ENCODE measurements around the gene RELL1.

The RELL1 gene

GRCh38 chr4:37693450-37694190, 7.4 kb upstream of the RELL1 start:
- no peaks in the 10 kb centered on the region for H3K79me2 ChIP-seq (ENCODE audit: control insufficient read depth, insufficient read depth, low read length, unreplicated experiment)
- H2AFZ ChIP-seq (ENCODE audit: low read length, unreplicated experiment) = peak overlapping the region; percentile 1
- no peaks in the 10 kb centered on the region for H3K27me3 ChIP-seq (ENCODE audit: insufficient read depth, low read length)
- H3K27ac ChIP-seq (ENCODE audit: low read depth, low read length) = peak overlapping the region; percentile 67
- no peaks in the 10 kb centered on the region for H3K36me3 ChIP-seq (ENCODE audit: insufficient read depth, low read length)
- no peak overlapping the region for H3K4me3 ChIP-seq (ENCODE audit: low read depth, low read length)
- peaks cover 18% of the 10 kb centered on the region for H3K4me1 ChIP-seq (ENCODE audit: control insufficient read depth, insufficient read depth, low read length, unreplicated experiment)

GRCh38 chr4:37693030-37693429, 6.9 kb upstream of the RELL1 start:
- H3K27ac ChIP-seq (ENCODE audit: low read depth, low read length) = peak overlapping the region; percentile 67
- no peaks in the 10 kb centered on the region for H3K79me2 ChIP-seq (ENCODE audit: control insufficient read depth, insufficient read depth, low read length, unreplicated experiment)
- H3K36me3 ChIP-seq (ENCODE audit: insufficient read depth, low read length) = no peaks in the 10 kb centered on the region
- H3K4me3 ChIP-seq (ENCODE audit: low read depth, low read length) = no peak overlapping the region
- peaks cover 18% of the 10 kb centered on the region for H3K4me1 ChIP-seq (ENCODE audit: control insufficient read depth, insufficient read depth, low read length, unreplicated experiment)
- no peaks in the 10 kb centered on the region for H3K27me3 ChIP-seq (ENCODE audit: insufficient read depth, low read length)
- no peak overlapping the region for H2AFZ ChIP-seq (ENCODE audit: low read length, unreplicated experiment)

GRCh38 chr4:37690976-37691375, 4.8 kb upstream of the RELL1 start:
- peaks cover 24% of the 10 kb centered on the region for H3K4me1 ChIP-seq (ENCODE audit: control insufficient read depth, insufficient read depth, low read length, unreplicated experiment)
- H3K27ac ChIP-seq (ENCODE audit: low read depth, low read length) = no peak overlapping the region
- H2AFZ ChIP-seq (ENCODE audit: low read length, unreplicated experiment) = no peak overlapping the region
- no peak overlapping the region for H3K4me3 ChIP-seq (ENCODE audit: low read depth, low read length)
- H3K79me2 ChIP-seq (ENCODE audit: control insufficient read depth, insufficient read depth, low read length, unreplicated experiment) = no peaks in the 10 kb centered on the region
- H3K36me3 ChIP-seq (ENCODE audit: insufficient read depth, low read length) = no peaks in the 10 kb centered on the region
- H3K27me3 ChIP-seq (ENCODE audit: insufficient read depth, low read length) = no peaks in the 10 kb centered on the region

- Histone ChIP-seq H3K27ac (ENCODE audit: low read depth, low read length) (no peak overlapping the region), H3K4me3 (ENCODE audit: low read depth, low read length) (no peak overlapping the region), H3K79me2 (ENCODE audit: control insufficient read depth, insufficient read depth, low read length, unreplicated experiment) (peaks cover 12% of the 10 kb centered on the region), H2AFZ (ENCODE audit: low read length, unreplicated experiment) (no peak overlapping the region), H3K4me1 (ENCODE audit: control insufficient read depth, insufficient read depth, low read length, unreplicated experiment) (peaks cover 27% of the 10 kb centered on the region), H3K36me3 (ENCODE audit: insufficient read depth, low read length) (no peaks in the 10 kb centered on the region), H3K27me3 (ENCODE audit: insufficient read depth, low read length) (no peaks in the 10 kb centered on the region)
Measured at GRCh38 chr4:37689353-37690095, 3.3 kb upstream of the RELL1 start.

GRCh38 chr4:37687681-37688080, 1.5 kb upstream of the RELL1 start:
- no peaks in the 10 kb centered on the region for H3K27me3 ChIP-seq (ENCODE audit: insufficient read depth, low read length)
- no peaks in the 10 kb centered on the region for H3K36me3 ChIP-seq (ENCODE audit: insufficient read depth, low read length)
- no peak overlapping the region for H3K27ac ChIP-seq (ENCODE audit: low read depth, low read length)
- peaks cover 15% of the 10 kb centered on the region for H3K4me1 ChIP-seq (ENCODE audit: control insufficient read depth, insufficient read depth, low read length, unreplicated experiment)
- H3K79me2 ChIP-seq (ENCODE audit: control insufficient read depth, insufficient read depth, low read length, unreplicated experiment) = peaks cover 17% of the 10 kb centered on the region
- H2AFZ ChIP-seq (ENCODE audit: low read length, unreplicated experiment) = no peak overlapping the region
- no peak overlapping the region for H3K4me3 ChIP-seq (ENCODE audit: low read depth, low read length)

GRCh38 chr4:37687194-37687562, 1.0 kb upstream of the RELL1 start:
- Histone ChIP-seq H3K27ac (ENCODE audit: low read depth, low read length) (0 out of 2 replicates have a peak overlapping the region, but pooled peaks have one; percentile 25), H3K4me3 (ENCODE audit: low read depth, low read length) (peak overlapping the region; percentile 91), H3K79me2 (ENCODE audit: control insufficient read depth, insufficient read depth, low read length, unreplicated experiment) (peaks cover 17% of the 10 kb centered on the region), H3K27me3 (ENCODE audit: insufficient read depth, low read length) (no peaks in the 10 kb centered on the region), H2AFZ (ENCODE audit: low read length, unreplicated experiment) (peak overlapping the region; percentile 4), H3K4me1 (ENCODE audit: control insufficient read depth, insufficient read depth, low read length, unreplicated experiment) (peaks cover 15% of the 10 kb centered on the region), H3K36me3 (ENCODE audit: insufficient read depth, low read length) (no peaks in the 10 kb centered on the region)

GRCh38 chr4:37685823-37686372, 278 bp downstream of the RELL1 start:
- Histone ChIP-seq H3K27me3 (ENCODE audit: insufficient read depth, low read length) (no peaks in the 10 kb centered on the region), H3K36me3 (ENCODE audit: insufficient read depth, low read length) (no peaks in the 10 kb centered on the region), H3K79me2 (ENCODE audit: control insufficient read depth, insufficient read depth, low read length, unreplicated experiment) (peaks cover 17% of the 10 kb centered on the region), H2AFZ (ENCODE audit: low read length, unreplicated experiment) (peak overlapping the region; percentile 72), H3K4me3 (ENCODE audit: low read depth, low read length) (peak overlapping the region; percentile 91), H3K27ac (ENCODE audit: low read depth, low read length) (peak overlapping the region; percentile 76), H3K4me1 (ENCODE audit: control insufficient read depth, insufficient read depth, low read length, unreplicated experiment) (peaks cover 15% of the 10 kb centered on the region)

- Histone ChIP-seq H3K27ac (ENCODE audit: low read depth, low read length) (peak overlapping the region; percentile 76), H3K36me3 (ENCODE audit: insufficient read depth, low read length) (peaks cover under 1% of the 10 kb centered on the region; the same call in 1 of the 2 replicates), H3K79me2 (ENCODE audit: control insufficient read depth, insufficient read depth, low read length, unreplicated experiment) (peaks cover 17% of the 10 kb centered on the region), H3K4me3 (ENCODE audit: low read depth, low read length) (peak overlapping the region; percentile 91), H3K27me3 (ENCODE audit: insufficient read depth, low read length) (no peaks in the 10 kb centered on the region), H2AFZ (ENCODE audit: low read length, unreplicated experiment) (peak overlapping the region; percentile 72), H3K4me1 (ENCODE audit: control insufficient read depth, insufficient read depth, low read length, unreplicated experiment) (peaks cover 17% of the 10 kb centered on the region)
Measured at GRCh38 chr4:37685161-37685822, 884 bp downstream of the RELL1 start.

GRCh38 chr4:37684154-37684553, 2.0 kb downstream of the RELL1 start:
- Histone ChIP-seq H3K4me1 (ENCODE audit: control insufficient read depth, insufficient read depth, low read length, unreplicated experiment) (peaks cover 18% of the 10 kb centered on the region), H3K36me3 (ENCODE audit: insufficient read depth, low read length) (peaks cover 5% of the 10 kb centered on the region; the same call in 1 of the 2 replicates), H3K27ac (ENCODE audit: low read depth, low read length) (no peak overlapping the region), H2AFZ (ENCODE audit: low read length, unreplicated experiment) (no peak overlapping the region), H3K79me2 (ENCODE audit: control insufficient read depth, insufficient read depth, low read length, unreplicated experiment) (peaks cover 20% of the 10 kb centered on the region), H3K27me3 (ENCODE audit: insufficient read depth, low read length) (no peaks in the 10 kb centered on the region), H3K4me3 (ENCODE audit: low read depth, low read length) (no peak overlapping the region)

GRCh38 chr4:37682701-37683401, 3.3 kb downstream of the RELL1 start:
- Histone ChIP-seq H2AFZ (ENCODE audit: low read length, unreplicated experiment) (no peak overlapping the region), H3K79me2 (ENCODE audit: control insufficient read depth, insufficient read depth, low read length, unreplicated experiment) (peaks cover 26% of the 10 kb centered on the region), H3K36me3 (ENCODE audit: insufficient read depth, low read length) (peaks cover 5% of the 10 kb centered on the region; the same call in 1 of the 2 replicates), H3K27ac (ENCODE audit: low read depth, low read length) (no peak overlapping the region), H3K4me3 (ENCODE audit: low read depth, low read length) (no peak overlapping the region), H3K27me3 (ENCODE audit: insufficient read depth, low read length) (no peaks in the 10 kb centered on the region), H3K4me1 (ENCODE audit: control insufficient read depth, insufficient read depth, low read length, unreplicated experiment) (peaks cover 26% of the 10 kb centered on the region)
